Fibroblast of the aortic adventitia (primary cell): ENCODE results near the gene RAC2. TPM values are rescaled to one million over a fixed set of nuclear protein-coding genes. Genes with fewer than 3 reads are reported as not detected.

ENCODE experiments used
- DNase-seq: peaks from one replicate; pipeline ENCODE4 v3.0.0-alpha.2; 2010; ENCODE audit warnings: low read depth
- H3K4me3 ChIP-seq: 2 replicates; pipeline ENCODE4 v1.5.1; 2011; ENCODE audit warnings: low read depth, mild to moderate bottlenecking, control low read depth, low read length, moderate library complexity
- CTCF ChIP-seq: IDR thresholded peaks from 2 replicates; pipeline ENCODE4 v1.5.1; 2011; ENCODE audit warnings: mild to moderate bottlenecking, low read length, control low read depth, inconsistent platforms; ENCODE audit not compliant: insufficient read depth
- total RNA-seq: library from RNA; depleted of rRNA; stranded (reverse); fragments of >200 nt; gene quantifications from 2 replicates; pipeline ENCODE4 v1.2.3, GENCODE V29; 2012; ENCODE audit warnings: low replicate concordance

RAC2 gene
- total RNA-seq, 1 donor, result 14.4 TPM

GRCh38 chr22:37213218-37213855 lies 30.7 kb downstream of the RAC2 start:
- H3K4me3 ChIP-seq, result no peak overlapping the region
- no peak for TF ChIP-seq CTCF
- no peak for DNase-seq

DNA sequence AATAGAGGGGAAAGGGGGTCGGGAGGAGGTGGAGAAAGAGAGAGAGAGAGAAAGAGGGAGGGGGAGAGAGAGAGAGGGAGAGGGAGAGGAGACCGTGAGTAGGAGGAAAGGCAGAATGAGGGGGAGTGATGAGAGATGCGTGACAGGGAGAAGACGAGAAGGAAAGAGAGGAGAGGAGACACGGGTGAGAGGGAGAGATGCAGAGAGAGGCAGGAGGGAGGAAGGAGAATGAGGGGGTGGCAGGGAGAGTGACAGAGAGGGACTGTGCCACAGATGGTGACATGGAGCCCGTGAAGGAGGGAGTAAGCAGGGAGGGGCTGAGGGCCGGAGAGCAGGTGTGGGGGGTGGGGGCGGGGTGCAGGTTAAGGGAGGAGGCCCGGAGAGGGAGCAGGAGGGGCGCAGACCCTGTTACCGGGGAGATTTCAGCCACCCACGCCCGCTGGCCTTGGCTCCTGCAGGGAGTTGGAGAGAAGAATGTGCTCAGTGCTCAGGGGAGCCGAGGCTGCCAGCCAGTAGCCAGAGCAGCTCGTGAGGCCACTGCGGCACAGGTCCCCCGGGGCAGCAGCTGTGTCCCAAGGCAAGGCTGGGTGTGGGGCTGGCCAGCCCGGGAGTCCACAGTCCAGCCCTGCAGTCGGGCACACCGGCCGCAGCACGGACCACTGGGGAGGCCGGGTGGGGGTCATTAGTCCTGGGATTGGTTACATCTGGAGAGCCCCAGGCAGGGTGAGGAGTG lies 31.7 kb downstream of the RAC2 start, which contains the start of gene SSTR3:
TSS of gene SSTR3 (minus strand) at position 304 of the 733 bp plus-strand sequence. CDS start 4,674 bp downstream, outside the sequence.
- no peak for DNase-seq
- H3K4me3 ChIP-seq, result no peak within 1 kb of the TSS
- no peak for TF ChIP-seq CTCF

DNA sequence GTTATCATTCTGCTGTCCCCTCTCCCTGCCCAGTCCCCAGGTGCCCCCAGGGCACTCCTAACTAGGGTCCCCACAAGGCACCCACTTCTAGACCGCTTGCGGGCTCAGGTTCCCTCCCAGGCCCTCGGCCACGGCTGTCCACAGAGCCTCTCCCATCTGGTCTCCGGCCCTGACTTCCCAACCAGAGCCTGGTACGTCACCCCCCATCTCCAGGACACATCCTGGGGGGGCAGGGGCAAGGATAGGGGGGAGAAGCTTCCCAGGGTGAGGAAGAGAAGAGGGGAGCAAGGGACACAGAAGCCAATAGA lies 32.2 kb downstream of the RAC2 start:
- no peak for TF ChIP-seq CTCF
- no peak overlapping the region for H3K4me3 ChIP-seq
- no peak for DNase-seq

DNA sequence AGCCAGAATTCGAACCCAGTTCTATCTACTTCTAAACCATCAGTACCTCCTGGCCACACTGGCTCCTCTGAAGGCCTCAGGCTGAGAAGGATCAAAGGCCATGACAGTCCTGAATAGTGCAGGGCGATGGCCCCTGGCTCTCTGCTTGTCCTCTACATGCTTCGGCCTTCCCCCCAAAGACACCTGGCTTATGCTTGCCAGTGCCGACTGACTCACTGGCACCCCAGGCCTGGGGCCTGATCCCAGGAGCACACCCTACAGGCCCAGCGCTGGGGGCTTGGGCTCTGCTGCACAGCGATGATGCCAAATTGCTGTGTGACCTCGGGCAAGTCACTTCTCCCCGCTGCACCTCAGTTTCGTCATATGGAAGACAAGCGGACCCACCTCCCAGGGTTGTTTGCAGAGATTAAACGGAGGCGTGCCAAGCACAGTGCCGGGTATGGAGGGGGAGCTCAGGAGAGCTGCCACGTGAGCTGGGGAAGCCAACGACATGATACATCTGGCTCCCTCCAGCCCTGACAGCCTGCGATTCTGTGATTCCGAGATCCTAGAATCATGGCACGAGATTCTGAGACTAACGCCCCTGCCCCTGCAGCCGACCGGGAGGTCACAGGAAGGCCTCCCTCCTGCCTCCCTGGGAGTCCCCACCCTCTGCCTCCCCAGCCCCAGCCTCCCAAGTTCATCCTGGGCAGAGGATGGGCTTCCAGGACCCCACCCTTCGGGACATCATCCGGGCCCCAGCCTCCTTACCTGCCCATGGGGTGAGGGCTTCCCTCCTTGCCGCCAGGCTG lies 32.8 kb downstream of the RAC2 start:
- DNase-seq, result no peak
- TF ChIP-seq CTCF, result no peak
- no peak overlapping the region for H3K4me3 ChIP-seq

GRCh38 chr22:37210041-37210803 lies 33.8 kb downstream of the RAC2 start:
- DNase-seq, result no peak
- TF ChIP-seq CTCF, result no peak
- H3K4me3 ChIP-seq, result no peak overlapping the region

DNA sequence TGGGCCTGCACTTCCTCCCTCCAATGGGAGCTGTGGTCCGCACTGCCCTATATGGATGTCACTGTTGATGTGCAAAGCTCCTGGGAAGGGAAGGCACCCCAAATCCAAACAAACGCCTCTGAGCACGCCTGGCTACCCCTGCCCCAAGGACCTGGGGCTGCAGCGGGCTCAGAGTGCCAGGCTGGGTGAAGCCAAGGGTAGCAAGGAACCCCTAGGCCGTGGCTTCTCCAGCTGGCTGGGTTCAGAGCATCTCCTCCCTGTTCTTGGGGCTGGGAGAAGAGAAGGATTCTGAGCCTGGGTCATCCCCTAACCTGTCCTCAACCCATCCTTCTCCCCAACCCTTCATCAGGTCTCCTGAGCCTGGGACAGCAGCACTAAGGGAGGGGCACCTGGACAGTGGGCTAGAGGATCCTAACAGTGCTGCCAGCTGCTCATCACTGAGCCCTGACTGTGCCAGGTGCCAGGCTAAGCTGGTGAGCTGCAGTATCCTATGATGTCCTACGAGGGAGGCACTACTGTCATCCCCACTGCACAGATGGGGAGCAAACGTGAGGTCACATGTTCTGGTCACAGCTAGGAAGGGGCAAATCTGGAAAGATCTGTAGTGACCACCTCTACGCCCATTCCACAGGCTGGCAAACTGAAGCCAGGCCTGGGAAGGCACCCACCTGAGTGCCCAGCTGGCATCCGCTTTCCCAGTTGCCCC lies 34.8 kb downstream of the RAC2 start:
- TF ChIP-seq CTCF, result no peak
- no peak for DNase-seq
- H3K4me3 ChIP-seq, result no peak overlapping the region
